HuH-7.5 (cell line): ENCODE results near the gene NABP2.

ENCODE experiments used
- DNase-seq: peaks from one replicate; pipeline ENCODE4 v3.0.0; 2011; ENCODE audit warnings: low spot score

Gene NABP2

DNA sequence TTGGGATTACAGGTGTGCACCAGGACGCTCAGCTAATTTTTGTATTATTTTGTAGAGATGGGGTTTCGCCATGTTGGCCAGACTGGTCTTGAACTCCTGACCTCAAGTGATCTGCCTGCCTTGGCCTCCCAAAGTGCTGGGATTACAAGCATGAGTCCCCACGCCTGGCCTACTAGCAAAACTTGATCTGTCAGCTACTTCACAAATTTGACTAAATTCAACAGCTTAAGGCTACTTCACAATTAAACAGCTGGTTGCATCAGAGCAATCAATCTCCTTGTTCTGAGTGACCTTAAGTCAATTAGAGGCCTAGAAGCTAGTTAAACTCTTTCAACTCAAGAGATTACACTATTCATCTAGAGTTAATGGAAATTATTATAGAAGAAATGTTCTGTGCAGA, 54.8 kb downstream of the NABP2 start:
- no peak for DNase-seq
